Measurements from ENCODE around the gene WDR17.

DNA sequence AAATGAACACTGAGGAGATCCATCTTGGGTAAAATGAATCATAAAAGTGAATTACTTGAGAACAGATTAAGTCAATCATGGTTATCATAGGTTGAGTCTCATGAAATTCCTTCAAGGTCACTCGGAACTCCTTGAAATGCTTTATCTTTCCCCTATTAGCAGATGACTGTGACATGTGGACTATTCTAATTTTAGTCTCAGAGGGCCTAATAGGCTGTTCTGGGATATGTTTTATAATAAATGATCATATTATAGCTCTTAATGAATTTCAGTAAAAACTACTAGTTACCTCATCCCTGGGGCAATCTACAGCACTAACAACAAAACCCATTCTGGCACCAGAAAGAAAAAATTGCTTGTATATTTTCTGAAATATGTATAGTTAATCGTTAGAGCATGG, 85.1 kb downstream of the WDR17 start:
- no peak for TF ChIP-seq YY1 (IDR thresholded peaks at IDR 0.05; ENCODE audit: insufficient read depth, insufficient read length)
- no peak for TF ChIP-seq ZNF274 (IDR thresholded peaks at IDR 0.05; ENCODE audit: low read depth, low read length)
